GM18873 (cell line): ENCODE measurements around the gene DNAJB7.
"Not testable (repeated sequence)": the region's sequence is repeated elsewhere in the genome, so short reads cannot be mapped to it uniquely, and the experiment has no call there.

Source experiments
- ATAC-seq: cut with Tn5 transposase; IDR thresholded peaks from one replicate; pipeline ENCODE4 v1.9.1; 2021; ENCODE audit warnings: mild to moderate bottlenecking, moderate library complexity, moderate number of reproducible peaks; ENCODE audit not compliant: unreplicated experiment, low FRiP score

DNAJB7 gene

DNA sequence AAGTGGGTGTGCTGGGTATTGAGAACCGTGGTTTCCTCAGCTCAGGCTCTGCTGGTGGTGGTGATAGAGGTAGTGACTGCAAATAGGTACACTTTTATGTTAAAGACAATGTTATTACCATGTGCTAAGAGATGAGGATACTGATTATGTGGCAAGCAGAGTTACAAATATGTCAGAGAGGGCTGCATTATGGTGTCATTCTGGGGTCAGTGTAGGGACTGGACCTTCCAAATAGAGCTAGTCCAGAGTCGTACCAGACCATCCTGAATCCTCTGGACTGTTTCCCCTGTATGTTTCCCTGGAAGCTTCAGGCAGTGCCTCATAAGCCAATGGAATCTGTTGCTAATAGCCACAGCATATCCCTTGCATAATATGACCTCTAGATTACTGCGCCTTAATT lies at the start of gene DNAJB7:
TSS of gene DNAJB7 (minus strand) at position 101 of the 400 bp plus-strand sequence. CDS start 119 bp downstream, outside the sequence.
- no peak for ATAC-seq

DNA sequence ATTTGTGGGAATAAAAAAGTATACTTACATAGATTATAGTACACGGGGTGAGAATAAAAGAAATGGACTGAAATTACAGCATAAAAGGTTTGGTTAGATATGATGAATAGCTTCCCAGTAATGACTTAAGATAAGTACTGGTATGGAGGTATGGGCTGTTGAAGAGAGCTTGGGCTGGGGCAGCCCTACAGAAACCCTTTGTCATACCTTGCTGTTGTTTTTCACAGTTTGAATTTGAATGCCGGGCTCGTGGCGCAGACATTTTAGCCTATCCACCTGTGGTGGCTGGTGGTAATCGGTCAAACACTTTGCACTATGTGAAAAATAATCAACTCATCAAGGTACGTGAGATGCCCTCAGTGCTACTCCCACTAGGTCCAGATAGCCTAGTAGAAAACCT lies 47.0 kb upstream of the DNAJB7 start:
- ATAC-seq: no peak

DNA sequence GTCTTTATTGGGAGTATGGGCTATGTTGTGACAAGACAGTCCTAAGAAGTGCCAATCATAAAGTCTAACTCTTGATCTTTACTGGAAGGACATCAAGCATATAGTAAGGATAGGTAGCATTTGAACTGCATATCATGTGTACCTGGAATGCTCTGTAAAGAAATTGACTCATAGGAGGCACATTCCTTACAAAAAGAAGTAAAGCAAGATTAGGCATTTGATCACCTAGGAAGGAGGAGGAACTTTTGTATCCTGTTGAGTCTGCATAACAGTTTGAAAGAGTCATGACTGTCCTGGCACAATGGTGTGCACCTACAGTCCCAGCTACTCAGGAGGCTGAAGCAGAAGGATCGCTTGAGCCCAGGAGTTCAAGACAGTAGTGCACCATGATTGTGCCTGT lies 42.2 kb upstream of the DNAJB7 start:
- no peak for ATAC-seq

GRCh38 chr22:40898850-40899357 lies 37.0 kb upstream of the DNAJB7 start:
- no peak for ATAC-seq

DNA sequence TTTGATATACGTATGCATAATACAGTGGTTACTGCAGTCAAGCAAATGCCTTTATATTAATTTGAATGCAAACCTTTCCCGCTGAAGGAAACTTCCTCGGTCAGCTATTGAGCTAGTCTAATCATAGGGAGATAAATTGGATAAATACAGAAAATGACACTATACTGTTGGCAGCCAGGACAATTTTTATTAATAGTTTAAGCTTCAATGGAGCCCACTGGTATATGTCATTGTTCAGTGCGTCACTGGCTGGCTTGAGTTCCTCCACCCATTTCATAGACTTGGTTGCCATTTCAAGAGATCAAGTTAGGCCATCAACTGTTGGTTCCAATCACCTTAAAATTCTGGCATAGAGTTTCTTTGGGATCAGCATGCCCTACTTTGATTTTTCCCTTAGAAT lies 32.5 kb upstream of the DNAJB7 start:
- ATAC-seq: no peak

- no peak for ATAC-seq
These were observed 29.0 kb upstream of the DNAJB7 start for GRCh38 chr22:40890881-40891280.

- ATAC-seq: no peak
These were observed 27.2 kb upstream of the DNAJB7 start for GRCh38 chr22:40889116-40889515.

DNA sequence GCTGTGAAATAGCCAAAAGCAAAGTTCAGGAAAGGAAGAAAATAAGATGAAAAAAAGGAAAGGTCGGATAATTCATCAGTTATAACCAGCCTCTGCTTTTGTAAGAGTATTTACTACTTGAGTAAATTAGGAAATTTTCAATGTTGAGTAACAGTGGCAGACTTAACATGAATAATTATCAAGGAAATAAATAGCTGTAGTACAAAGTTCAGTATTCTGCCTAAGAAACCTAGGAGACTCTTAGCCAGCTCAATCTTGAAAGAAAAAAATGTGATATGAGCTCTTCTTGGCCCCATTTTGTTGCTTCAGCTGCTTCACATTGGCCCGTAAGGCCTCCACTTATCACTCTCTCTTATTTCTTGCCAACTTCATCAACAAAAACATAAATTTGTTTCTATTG lies 17.0 kb upstream of the DNAJB7 start:
- ATAC-seq: no peak

- no peak for ATAC-seq
These were observed 15.6 kb upstream of the DNAJB7 start for GRCh38 chr22:40877488-40877887.

DNA sequence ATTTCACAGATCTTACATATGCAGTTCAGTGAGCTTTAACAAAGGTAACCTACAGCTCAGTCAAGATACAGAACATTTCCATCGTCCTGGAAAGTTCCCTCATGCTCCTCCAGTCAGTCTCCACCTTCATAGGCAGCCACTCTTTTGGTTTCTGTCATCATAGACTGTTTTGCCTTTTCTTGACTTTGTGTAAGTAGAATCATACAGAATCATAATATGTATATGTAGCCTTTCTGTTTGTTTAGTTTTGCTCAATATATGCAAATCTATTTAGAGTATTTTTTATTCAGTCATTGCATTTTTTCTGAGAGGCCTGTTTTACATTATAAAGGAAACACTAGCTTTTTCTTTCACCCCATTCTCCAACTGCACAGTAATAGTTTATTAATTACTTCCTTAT lies 15.0 kb upstream of the DNAJB7 start:
- ATAC-seq: no peak

DNA sequence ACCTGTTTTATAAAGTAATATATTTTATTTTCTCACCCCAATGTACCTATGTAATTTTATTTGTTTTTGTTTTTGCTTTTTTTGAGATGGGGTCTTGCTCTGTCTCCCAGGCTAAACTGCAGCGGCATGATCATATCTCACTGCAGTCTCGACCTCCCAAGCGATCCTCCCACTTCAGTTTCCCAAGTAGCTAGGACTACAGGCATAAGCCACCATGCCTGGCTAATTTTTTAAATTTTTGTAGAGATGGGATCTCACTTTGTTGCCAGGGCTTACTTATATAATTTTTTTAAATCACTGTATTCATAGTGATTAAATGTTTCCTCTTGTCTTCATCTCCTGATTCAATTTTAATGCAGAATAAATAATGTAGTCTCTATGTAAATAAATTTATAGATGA lies 13.2 kb upstream of the DNAJB7 start:
- no peak for ATAC-seq

DNA sequence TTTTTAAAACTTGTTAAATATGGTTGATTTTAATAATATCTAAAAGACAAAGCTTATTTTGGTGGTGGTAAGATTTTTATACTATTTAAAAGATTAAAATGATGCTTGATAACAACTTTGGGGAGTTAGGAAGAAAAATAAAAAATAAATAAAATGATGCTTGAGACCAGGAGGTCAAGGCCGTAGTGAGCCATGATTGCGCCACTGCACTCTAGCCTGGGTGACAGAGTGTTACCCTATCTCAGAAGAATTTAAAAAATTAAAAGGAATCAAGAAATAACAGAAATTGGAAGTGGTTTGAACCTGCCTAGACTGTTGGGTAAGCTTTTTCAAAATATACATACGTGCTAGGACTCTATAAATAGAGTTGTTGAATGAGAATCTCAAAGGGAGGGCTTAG lies 12.1 kb upstream of the DNAJB7 start:
- no peak for ATAC-seq

- ATAC-seq: not testable (repeated sequence)
These were observed 6.5 kb upstream of the DNAJB7 start for GRCh38 chr22:40868379-40868778.

DNA sequence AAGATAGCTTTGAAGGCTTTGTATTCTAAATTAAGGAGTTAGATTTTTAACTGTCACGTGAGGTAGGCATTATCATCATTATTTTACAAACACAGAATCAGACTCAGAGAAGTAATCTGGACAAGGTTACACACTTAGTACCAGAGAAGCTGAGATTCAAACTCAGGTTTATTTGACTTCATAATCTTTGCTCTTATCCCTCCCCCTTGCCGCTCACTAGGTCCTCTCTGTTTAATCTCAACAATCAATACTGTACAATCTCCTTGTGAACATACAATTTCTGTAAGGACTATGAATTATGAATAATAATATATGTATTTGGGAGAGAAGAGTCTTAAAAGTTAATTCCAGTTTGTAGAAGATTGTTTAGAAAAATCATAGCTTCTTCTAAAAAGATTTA lies 5.2 kb upstream of the DNAJB7 start:
- ATAC-seq: no peak

DNA sequence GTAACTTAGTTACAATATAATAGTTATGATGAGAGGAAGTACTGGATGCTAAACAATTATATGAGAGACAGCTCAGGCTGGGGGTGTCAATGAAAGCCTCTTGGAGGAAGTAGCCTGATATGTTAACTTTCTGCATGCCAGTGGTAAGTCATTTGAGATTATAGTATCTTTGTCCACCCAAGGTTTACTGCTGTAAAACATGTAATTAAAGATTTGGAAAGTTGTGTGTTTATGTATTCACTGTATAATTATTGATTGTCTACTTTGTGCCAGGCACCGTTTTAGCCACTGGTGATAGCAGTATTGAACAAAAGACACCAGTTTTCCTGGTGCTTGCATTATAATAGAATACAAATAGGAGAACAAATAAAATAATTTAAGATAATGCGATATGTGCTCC lies 624 bp upstream of the DNAJB7 start:
- ATAC-seq: no peak

DNA sequence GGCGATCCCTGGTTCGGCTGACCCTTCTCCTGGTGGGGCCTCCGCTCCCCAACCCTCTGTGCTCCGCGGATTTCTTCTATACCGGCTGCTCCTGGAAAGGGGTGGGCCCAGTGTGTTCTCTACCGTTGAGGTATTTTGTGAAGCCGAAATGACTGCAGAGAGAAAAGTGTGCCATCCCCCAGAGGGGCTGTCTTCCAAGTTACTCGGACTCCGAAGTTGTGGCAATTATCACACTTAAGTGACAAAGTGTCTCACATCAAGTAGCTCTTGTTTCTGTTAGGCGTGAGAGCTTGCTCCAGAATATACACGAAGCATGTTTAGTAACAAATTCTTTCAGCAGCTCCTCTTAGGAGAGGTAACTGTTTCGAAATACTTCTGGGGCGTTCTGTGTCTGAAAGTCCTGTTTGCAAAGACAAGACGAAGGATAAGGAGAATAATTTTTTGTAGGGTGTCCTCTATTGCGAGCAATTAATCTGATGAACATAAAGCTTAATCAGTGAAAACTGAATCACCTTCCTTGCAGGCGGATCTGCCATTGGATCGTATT lies 4.5 kb downstream of the DNAJB7 start:
- ATAC-seq: no peak

- ATAC-seq: peak; percentile 74
These were observed 5.2 kb downstream of the DNAJB7 start, which contains the start of the genes ST13 and XPNPEP3 for GRCh38 chr22:40856513-40857308. TSS of gene ST13 (minus strand) at chr22:40856639. CDS start at chr22:40856540, 99 bp downstream. TSS of gene XPNPEP3 (plus strand) at chr22:40857148. CDS start at chr22:40857182, 34 bp downstream.

DNA sequence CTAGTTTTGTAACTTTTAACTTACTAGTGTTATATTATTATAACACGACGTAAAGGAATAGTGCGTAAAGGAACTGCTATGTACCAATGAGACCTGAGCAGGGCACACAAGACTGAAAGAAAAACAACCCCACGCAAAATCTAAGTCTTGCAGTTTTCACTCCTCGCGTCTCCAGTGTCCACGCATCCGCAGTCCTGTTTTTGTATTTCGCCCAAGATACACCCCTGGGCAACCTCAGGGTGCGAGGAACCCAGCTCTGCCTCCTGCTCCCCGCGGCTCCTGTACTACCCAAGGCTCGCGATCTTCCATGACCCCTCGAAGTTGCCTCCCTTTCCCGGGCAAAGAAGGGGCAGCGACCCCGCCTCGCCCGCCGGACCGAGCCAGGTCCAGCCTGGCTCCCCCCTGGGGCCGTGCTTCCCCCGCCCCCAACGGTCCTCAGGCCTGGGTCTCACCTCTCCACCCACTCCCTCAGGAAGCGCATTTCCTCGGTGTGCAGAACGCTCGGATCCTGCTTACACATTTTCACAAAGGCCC lies 5.9 kb downstream of the DNAJB7 start:
- ATAC-seq: peak; percentile 7

DNA sequence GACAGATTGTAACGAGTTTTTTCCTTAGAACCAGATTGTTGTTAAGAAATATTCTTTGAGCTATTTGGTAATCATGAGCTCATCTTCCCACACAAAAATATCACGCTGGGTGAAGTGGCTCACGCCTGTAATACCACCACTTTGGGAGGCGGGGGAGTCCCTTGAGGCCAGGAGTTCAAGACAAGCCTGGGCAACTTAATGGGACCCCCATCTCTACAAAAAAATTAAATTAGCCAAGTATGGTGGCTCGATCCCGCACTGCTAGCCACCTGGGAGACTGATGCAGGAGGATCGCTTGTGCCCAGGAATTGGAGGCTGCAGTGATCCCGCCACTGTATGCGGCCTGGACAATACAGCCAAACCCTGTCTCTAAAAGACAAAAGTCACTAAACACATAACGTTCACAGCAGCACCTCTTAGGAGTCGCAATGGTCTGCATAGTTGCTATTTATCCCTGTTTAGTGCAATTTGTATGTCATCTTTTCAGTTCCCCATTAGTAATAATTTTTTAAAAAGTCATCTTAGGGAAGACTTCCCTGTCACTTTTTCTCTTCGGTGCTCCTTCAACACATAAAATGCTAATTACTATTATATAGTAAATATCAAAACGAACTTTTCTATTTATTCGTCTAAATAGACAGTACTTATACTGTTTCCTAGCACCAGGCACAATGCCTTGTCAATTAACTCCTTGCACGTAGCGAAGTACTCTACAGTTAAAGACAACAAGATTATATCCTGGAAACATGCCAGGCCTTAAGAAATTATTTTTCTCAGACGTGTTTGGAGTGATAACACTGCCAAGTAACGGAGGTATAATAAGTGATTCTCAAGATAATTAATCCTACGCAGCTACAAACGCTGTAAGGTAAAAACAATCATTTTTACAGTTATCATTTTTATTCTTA lies 6.6 kb downstream of the DNAJB7 start:
- no peak for ATAC-seq

GRCh38 chr22:40853961-40854360 lies 8.0 kb downstream of the DNAJB7 start:
- no peak for ATAC-seq

DNA sequence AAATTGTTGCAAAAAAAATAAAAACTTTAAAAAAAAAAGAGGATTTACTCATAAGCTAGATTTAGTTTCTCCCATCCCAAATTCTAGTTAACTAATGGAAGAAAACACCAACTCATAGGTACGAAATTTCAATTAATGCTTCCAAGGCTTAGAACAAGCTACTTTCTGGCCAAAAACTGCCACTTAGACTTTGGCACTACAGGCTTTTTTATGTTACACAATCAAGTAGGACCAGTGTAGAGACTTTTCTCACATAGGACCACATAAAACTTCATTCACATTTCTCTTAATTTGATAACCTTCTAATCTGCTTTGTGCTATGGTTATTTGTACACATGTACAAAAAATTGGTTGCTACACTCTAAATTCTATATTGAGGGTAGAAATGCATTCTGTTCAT lies 8.6 kb downstream of the DNAJB7 start:
- no peak for ATAC-seq
